GM23248 (cell line): ENCODE results near the gene RBFOX2.

ENCODE experiments used
- EZH2 ChIP-seq: fragments of 200-600 bp; sonication (generic); IDR thresholded peaks from 2 replicates; pipeline ENCODE4 v1.6.1; 2018; ENCODE audit warnings: antibody characterized with exemption, mild to moderate bottlenecking; ENCODE audit not compliant: insufficient read depth, poor library complexity, severe bottlenecking
- EZH2phosphoT487 ChIP-seq: fragments of 200-600 bp; sonication (generic); IDR thresholded peaks from 2 replicates; pipeline ENCODE4 v1.6.1; 2018; ENCODE audit warnings: antibody characterized with exemption, moderate library complexity, mild to moderate bottlenecking, low read depth; ENCODE audit not compliant: insufficient read depth

GRCh38 chr22:36056980-36057379 lies 28.4 kb upstream of the RBFOX2 start:
- TF ChIP-seq EZH2phosphoT487, result no peak
- TF ChIP-seq EZH2, result no peak
